GM03348 (cell line): ENCODE results near the gene CAMTA1.

Experiments used
- DNase-seq: peaks from one replicate; pipeline ENCODE4 v3.0.0; 2012; ENCODE audit warnings: low spot score

CAMTA1 gene

DNA sequence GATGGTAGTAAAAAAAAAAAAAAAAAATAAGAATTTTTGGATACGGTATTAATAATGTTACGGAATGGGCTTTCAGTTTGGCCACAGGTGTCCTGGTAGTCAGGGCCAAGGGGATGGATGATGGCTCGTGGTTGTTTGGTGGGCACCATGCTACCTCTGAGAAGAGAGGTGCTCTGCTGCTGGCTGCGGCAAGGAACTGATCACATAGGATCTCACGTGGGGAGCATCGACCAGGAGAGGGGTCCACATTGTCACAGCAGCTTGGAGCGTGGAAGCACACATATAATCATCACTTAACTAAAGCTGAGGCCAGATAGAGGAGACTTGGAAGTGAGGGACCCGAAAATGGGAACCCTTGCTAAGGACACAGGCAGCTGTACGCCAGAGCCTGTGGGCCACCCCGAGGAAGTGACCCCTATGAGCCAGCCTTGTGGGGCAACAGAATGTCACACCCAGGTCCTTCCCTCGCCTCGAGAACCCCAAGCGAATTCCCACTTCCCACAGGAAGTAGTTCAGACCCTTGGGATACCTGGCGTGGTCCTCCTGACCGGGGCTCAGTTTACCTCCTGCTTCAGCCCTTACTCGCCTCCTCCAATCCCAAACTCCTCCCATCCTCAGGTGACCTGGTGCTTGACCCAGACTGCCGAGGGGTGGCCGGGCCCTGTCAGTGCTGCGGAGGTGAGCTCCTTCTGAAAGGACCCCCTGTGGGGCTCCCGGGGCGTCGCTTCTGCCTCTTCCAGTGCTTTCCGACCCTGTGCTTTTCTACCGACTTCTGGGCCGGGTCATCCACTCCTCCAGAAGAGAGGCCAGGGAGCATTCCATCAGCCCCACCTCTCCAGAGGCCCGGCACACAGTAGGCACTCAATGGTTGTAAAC is 222.0 kb downstream of the CAMTA1 start:
- DNase-seq, result no peak

DNA sequence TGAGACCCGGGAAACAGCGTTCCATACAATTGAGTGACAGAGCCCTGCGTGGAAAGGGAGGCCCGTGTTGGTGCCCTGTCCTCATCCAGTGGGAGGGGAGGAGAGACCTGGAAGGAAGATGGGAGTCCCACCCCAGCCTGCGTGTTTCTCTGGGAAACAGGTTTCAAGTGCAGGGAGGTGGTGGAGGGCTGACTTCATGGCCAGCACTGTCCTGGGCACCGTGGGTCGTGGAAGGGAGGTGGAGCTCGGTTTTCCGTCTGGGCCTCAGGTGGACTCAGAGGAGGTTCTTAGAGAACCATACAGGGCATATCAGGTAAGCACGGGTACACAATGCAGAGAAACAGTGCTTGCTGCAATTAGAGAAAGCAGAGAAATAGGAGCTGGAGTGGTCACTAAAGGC is 222.6 kb downstream of the CAMTA1 start:
- DNase-seq, result no peak

DNA sequence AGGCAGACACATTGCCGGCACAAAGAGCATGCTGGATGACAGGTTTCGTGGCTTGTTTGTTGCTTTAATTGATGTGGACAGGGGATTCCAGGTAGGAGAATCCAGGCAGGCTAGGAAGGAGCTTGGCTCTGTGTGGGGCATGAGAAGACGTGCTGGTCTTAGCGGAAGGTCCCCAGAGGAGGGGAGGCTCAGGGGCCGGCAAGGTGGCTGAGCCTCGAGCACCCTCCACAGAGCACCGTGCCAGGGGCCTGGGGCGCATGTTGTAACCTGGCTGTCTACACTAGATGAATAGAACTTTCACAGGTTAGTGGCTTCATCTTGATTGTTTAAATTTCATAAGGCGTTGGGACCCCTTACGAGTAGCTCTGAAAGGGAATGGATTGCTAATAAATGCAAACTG is 223.1 kb downstream of the CAMTA1 start:
- no peak for DNase-seq

DNA sequence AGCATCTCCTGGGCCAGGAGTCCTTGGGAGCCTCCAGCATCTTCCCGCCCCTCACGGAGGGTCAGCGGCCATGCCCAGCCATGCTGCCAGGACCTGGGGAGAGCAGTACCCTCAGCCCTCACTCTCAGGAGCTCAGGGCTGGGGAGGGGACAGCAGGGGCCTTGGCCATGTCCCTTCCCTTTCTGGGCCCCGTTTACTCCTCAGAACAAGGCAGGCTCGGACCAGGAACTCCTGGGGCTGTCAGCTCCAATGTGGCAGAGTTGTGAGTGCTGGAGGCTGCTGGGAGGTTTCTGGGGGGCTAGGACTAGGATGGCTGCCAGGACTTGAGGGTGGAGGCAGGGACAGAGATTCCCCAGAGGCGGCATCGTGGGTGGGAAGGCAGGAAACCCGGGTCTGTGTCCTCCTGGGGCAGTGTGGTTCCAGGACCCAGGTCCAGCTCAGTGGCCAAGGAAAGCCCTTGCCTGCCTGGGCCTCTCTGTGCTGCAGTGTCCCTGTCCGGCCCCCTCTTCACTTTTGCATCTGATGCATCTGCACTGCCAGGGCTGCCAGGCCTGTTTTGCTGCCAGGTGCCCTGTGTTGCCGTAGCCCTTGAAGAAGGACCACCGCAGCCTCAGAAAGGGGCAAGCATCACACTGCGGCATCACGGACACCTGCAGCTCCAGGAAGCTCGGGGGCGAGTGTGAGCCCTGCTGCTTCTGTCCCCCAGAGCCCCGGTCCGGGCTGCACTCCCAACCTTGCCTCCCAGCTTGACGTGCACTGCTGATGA is 223.9 kb downstream of the CAMTA1 start:
- DNase-seq, result no peak

DNA sequence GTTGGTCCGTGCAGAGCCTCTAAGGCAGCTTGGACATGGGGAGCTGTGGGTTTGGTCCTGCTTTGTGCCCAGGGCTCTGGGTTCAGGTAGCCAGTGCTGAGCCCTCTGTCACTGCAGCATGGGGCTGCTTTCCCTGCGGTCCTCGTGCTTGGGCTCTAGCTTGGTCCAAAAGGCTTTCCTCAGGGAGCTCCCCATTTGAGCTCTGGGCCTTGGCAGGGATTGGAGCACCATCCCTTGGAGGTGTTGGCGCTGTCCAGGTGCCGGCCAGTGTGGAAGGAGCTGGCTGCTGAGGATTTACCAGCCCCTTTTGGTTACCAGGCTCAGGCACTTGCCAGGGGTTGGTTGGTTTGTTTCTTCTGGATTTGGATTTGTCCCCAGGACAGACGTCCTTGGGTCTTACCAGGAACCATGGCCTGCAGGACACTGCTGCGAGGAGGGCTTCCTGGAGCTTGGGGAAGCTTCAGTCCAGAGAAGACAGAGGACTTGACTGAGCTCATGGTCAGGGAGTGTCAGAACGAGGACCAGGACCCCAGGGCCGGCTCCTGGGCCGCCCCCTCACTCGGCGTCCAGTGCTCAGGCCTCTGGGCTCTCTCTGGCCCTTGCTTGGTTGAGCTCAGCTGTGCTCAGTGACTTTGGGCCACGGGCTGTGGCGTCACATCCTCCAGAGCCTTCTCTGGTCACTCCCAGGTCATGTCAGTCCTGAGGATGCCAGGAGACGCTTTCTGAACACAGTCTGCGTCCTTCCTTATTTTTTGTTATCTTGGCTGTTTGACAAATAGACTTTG is 224.7 kb downstream of the CAMTA1 start:
- DNase-seq, result no peak

DNA sequence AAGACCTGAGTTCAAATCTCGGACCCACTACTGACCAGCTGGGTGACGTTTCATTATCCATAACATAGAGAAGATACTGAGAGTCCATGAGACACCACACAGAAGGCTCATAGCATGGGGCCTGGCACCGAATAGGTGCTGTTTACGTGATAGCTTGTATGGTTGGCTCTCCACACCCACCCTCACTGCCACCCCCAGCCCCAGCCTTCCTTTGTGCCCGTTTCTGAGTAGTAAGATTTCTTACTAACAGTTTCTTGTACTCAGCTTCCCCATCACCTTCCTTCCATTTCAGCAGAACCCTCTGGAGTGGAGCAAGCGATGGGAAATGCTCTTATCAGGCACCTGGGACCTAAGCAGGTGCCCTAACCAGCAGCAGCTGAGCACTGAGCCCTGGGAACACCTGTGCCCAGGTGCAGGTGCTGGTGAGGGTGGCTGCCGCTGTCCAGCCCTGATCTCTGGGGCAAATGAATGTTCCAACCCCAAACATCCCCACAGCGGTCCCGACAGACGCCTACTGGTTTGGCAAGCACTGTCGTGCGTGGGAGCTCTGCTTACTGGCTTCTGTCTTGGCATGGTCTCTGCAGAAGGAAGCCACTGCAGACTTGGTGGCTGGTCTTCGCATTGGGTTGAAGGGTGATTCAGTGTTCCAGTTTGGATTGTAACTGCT is 225.4 kb downstream of the CAMTA1 start:
- DNase-seq, result no peak

DNA sequence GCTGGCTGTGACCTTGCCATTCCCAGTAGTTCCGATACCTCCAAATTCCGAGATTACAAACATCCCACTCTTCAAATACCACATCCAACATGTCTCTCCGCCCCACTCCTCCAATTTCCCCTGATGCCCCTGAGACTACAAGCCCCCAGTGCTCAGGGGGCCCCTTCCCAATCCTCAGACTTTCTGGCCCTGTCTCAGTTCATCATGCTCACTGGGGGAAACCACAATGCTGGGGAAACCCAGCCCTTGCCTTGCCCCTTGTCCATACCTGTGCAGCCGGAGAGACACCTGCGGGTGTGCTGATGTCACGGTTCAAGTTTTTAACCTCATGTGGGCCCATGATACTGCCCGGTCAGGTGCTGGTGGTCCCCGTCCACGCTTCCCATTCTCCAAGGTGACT is 226.6 kb downstream of the CAMTA1 start:
- DNase-seq, result no peak

DNA sequence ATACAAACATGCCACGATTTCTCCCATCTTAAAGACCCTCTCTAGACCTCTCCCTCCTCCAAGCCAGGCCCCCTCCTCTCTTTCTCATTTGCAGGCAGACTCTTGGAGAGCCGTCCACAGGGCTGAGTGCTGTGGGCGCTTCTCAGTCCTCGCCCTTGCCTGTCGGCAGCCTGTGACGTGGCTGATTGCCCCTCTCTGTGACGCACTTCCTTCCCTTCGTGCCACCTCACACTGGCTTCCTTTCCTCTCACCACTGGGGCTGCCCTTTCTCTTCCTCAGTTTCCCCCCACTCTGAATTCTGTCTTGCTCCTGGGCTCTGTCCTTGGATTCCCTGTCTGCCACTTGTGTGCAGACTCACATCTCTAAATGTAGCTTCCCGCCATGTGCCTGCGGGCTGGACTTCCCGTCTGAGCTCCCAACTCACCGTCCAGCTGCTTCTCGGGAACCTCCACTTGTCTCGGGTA is 227.2 kb downstream of the CAMTA1 start:
- no peak for DNase-seq

DNA sequence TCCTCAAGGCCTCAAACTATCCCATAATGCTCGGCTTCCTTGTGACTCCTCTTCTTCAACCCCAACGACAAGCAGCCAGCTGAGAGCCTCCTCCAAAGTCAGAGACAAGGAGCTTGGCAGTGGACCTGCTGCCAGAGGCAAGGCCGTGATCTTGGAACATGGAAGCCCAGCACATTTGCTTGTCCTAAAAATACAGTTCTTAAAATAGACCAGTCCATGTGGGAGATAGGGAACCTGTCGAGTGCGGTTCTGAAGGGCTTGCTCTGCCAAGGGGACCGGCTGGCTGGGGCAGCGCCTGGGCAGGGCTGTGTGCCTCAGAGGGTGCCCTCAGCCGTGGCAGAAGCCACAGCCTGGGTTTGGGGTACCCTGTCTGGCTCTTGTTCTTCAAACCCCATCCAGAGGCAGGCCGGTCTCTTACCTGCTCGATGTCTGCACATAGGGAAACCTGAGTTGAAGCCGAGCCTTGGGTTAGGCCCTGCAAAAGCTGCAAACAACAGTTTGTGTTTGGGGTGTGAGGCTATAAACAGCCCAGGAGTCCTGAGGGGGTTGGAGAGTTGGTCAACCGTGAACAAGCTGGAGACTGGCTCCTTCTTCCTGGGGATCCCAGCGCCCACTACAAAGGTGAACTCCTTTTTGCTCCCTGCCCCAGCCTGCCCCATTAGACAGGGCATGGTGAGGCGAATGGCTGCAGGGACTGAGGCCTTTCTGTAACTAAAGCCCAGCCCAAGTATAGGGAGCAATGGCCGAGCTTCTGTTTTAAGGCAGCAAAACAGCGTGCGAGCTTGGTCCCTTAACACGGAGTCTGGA is 228.8 kb downstream of the CAMTA1 start:
- DNase-seq, result no peak

DNA sequence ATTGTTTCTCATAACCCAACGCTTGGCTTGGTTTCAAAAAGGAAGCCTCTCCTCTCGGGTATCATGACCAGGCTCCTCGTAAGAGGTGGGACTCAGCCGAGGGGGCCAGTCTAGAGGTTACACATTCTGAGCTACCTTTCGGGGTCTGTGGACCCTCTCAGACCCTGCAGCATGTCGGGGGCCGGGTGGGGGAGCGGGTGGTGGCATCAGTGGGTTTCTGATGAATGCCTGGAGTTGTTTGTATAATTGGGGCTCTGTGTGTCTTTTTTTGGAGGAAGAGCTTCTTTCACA is 229.3 kb downstream of the CAMTA1 start:
- no peak for DNase-seq

DNA sequence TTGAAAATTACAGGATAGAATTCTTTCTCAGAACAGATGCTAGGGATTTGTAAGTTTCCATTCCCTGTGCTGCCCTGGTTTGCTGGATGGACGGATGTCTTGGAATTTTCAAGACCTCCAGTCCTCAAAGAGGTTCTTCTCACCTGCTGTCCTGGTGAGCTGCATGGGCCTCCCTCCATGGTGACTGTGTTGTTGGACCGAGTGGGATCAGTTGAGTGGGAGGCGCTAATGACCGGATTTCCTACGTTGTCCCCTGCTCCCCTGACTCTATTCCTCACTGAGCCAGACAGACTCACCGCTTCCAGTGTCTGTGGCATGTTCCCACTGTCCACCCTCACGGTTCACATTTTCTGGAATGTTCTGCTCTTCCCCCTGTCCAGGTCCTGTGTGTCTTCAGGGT is 229.8 kb downstream of the CAMTA1 start:
- no peak for DNase-seq

DNA sequence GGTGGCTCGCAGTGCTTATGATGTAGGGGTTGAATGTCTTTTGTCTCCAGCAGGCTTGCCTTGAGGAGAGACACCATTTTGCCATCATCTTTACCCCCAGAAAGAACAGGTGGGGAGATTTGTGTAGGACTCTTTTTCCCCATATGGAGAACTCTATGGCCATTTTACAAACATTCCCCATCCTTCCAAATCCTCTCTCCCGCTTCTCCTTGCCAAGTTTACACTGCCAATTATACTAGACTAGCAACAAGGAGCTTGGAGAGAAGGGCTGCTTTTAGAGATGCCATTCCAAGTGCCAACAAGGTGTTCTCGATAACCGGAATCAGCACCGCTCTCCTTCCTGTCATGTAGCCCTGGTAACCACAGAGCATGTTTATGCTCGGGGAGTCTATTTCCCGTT is 233.1 kb downstream of the CAMTA1 start:
- DNase-seq, result no peak

DNA sequence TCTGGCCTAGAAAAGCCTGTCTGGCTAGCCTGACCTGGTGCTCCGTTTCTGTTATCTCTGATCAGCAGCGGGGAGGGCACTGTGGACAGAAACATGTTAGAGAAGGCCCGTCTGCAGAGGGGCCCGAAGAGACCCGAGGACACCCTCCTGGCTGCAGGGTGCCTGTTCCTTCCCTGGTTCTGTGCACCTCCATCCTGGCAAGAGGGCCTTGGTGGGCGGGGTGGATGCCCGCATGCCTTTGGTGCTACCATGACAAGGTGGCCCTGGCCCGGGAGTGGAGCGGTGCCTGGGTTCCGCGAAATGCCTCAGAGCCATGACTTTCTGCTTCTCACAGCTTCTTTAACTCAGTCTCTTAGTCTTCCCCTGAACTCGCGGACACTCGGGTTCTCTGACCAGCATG is 233.6 kb downstream of the CAMTA1 start:
- no peak for DNase-seq

DNA sequence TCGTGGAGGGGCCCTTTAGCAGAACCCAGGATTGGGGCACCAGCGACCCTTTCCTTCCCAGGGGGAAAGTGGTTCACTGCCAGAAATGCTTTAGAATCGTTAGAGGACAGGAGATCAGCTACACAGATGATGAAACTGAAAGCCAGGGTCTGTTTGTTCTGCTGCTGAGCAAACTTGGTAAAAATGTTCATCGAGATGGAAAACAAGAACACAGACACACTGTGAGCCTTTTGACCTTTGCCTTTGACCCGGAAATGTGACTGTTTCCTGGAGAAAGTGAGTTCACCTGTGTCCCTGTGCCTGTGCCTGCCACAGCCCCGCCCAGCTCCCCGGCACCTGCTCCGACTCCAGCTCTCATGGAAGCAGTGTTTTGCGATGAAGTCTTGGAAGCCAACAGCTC is 234.3 kb downstream of the CAMTA1 start:
- no peak for DNase-seq

DNA sequence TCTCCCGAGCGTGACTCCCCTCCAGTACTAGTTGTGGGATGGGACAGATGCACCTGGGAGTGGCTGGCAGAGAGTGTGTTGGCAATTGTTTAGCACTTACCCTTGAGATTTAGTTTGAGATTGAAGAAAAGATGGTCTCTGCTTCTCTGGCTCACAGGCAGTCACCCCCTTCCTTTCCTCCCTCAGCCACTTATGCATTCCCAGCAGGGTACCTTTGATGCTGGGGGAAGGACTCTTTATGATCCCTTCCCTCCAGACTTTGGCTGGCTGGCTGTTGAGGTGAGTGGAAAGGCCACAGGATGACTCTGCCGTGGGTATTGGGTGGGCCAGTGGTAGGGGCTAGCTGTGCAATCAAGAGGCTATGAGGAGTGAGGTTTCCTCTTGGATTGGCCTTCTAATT is 236.8 kb downstream of the CAMTA1 start:
- DNase-seq, result no peak

DNA sequence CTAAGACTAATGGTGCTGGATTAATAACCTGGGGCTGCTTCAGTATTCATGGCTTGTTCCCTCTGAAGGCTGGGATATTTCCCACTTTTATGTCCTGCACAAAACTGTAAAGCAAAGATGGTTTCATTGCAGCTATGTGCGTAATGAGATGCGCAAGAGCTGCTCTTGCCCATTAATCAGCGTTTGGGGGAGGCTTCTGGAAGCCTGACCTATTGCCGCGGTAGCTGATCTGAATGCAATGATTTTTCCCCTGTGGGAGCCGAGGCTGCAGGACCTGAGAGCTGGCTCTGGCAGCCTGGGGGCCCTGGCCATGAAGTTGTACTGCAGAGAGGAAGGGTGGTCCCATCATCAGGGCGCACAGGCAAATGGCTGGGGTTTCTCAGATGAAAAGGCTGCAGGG is 239.8 kb downstream of the CAMTA1 start:
- no peak for DNase-seq

DNA sequence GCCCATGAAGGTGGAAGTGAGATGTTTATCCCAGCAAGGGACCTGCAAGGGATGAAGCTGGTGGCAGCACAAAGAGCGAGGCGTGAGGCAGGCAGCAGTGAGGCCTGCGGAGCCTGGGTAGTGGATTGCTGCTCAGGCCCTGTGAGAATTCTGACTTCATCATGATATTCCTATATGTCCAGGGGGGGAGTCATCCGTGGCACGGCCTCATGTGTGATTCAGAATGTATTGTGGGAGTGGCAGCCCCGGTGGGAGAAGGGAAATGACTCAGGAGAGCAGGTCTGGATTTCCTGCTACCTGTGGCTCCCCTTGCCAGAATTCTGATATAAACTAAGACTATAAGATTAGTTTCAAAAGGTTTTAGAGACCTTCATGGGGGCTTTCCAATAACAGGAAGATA is 240.9 kb downstream of the CAMTA1 start:
- no peak for DNase-seq

DNA sequence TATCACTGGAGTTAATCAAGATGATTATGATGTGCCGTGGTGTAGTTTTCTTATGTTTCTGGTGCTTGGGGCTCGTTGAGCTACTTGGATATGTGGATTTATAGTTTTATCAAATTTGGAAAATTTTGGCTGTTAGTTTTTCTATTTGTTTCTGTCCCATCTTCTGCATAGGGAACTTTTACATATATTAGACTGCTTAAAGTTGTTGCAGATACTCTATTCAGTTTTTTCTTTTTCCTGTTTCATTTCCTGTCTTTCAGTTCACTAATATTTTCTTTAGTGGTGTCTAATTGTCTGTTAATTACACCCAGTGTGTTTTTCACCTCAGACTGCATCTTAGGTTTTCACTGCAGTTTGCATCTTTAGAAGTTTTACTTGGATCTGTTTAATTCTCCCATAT is 247.7 kb downstream of the CAMTA1 start:
- no peak for DNase-seq

DNA sequence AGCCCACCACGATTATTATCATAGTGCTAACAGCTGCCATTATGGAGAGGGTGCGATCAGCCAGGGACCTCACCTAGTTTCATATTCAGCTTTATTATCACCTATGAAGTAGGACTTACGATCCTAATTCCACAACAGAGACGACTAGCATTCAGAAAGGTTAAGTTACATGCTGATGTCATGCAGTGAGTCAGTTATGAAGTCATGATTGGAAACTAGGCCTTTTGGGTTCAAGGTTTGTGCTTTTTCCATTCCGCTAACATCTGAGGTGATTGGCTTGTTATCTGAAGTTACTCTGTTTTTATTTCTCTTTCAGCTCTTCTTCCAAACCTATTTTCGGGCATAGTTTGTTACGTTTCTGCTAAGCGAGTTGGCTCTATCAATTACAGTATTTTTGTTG is 251.1 kb downstream of the CAMTA1 start:
- DNase-seq, result no peak

DNA sequence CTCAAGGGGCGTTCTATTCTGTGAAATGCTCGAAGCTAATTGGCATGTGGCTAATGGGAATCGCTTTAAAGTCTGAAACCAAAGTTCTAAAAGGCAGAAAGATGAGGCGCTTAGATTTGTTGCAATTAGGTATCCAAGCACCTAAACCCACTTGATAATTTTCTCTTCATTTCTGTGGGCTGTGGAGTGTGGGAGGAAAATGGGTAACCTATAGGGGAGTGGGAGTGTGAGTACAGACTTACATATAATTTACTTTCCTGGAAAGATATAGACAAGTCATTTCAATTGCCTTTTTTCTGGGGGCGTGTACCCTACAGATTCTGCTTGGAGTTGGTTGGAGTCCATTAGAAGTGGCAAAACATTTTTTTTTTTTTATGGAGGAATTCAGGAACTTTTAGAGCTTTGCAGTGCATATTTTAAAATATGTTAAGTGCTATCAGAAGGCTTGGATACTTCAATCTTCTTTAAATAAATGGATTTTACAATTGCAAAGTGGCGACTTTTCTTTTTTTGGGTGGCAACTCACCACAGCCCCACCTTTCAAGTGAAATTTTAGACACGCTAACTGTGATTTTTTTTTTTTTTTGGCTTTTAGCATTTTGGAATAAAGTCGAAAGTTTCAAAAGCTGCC is 254.5 kb downstream of the CAMTA1 start:
- DNase-seq, result no peak
